Upper lobe of left lung (tissue), 6 donors: ENCODE measurements around the gene PUS1. TPM values are rescaled to one million over a fixed set of nuclear protein-coding genes. Genes with fewer than 3 reads are reported as not detected.

Experiments used
- ATAC-seq, 2 donors: fragments of 200-7000 bp; cut with Tn5 transposase; one replicate each; pipeline ENCODE4 v1.9.1; 2022; ENCODE audit warnings: mild to moderate bottlenecking in 2 of 2, moderate library complexity in 2 of 2; ENCODE audit not compliant: low FRiP score in 2 of 2
- DNase-seq, 2 donors: peaks; one replicate each; pipeline ENCODE4 v3.0.0-alpha.2; 2019 to 2020
- H3K27ac ChIP-seq, 4 donors: fragments of 200-600 bp; sonication (generic); one replicate each; pipeline ENCODE4 v1.5.1; 2016 to 2019
- H3K27me3 ChIP-seq, 4 donors: fragments of 200-600 bp; sonication (generic); one replicate each; pipeline ENCODE4 v1.5.1; 2017 to 2019
- H3K36me3 ChIP-seq, 4 donors: fragments of 200-600 bp; sonication (generic); one replicate each; pipeline ENCODE4 v1.5.1; 2016 to 2019
- H3K4me1 ChIP-seq, 4 donors: fragments of 200-600 bp; sonication (generic); one replicate each; pipeline ENCODE4 v1.5.1; 2018 to 2019
- H3K4me3 ChIP-seq, 4 donors: fragments of 200-600 bp; sonication (generic); one replicate each; pipeline ENCODE4 v1.5.1; 2017 to 2019; ENCODE audit warnings: mild to moderate bottlenecking in 2 of 4, moderate library complexity in 1 of 4
- H3K9me3 ChIP-seq, 4 donors: fragments of 200-600 bp; sonication (generic); one replicate each; pipeline ENCODE4 v1.5.1; 2018 to 2019
- EP300 ChIP-seq, 4 donors: sonication (generic); formaldehyde crosslinking; IDR thresholded peaks; one replicate each; pipeline ENCODE4 v1.5.1; 2017; ENCODE audit warnings: antibody characterized with exemption in 4 of 4, control low read depth in 2 of 4
- POLR2A ChIP-seq, 4 donors: fragments of 450-650 bp; IDR thresholded peaks; one replicate each; pipeline ENCODE4 v1.5.1; 2016 to 2017; ENCODE audit warnings: antibody characterized with exemption in 4 of 4, mild to moderate bottlenecking in 2 of 4
- POLR2AphosphoS5 ChIP-seq, 2 donors: sonication (generic); formaldehyde crosslinking; IDR thresholded peaks; one replicate each; pipeline ENCODE4 v1.5.1; 2017; ENCODE audit warnings: antibody characterized with exemption in 2 of 2
- WGBS, 2 donors: methylation state at CpG; one replicate each; pipeline ENCODE4 v1.1.5; 2017 to 2018; 5-methylcytosine and 5-hydroxymethylcytosine counted together
- total RNA-seq, 6 donors: library from RNA; depleted of rRNA in 4 of 6; stranded (reverse); fragments of >200 nt in 4 of 6; gene quantifications; one replicate each; pipeline versions ENCODE4 v1.1.0 to v1.2.1, GENCODE V29; 2016 to 2021
- TF ChIP-seq, protein P1 (sequence below), 6 experiments: fragments of 450-650 bp in 4 of 6; fragments of 200-600 bp in 2 of 6; sonication (generic) in 2 of 6; IDR thresholded peaks; one replicate each; pipeline ENCODE4 v1.5.1; 2016 to 2019; ENCODE audit warnings: antibody characterized with exemption in 6 of 6
- donor health status: DM: no; HTN: no; CAD: no; lungs with moderate emphysema.
- donor health status: DM: no; HTN: yes; CAD: no; lungs with severe emphysema.

The PUS1 gene
- total RNA-seq, 6 donors from 2014 or later, result 11.3 to 30.7 (median 22.5) TPM

DNA sequence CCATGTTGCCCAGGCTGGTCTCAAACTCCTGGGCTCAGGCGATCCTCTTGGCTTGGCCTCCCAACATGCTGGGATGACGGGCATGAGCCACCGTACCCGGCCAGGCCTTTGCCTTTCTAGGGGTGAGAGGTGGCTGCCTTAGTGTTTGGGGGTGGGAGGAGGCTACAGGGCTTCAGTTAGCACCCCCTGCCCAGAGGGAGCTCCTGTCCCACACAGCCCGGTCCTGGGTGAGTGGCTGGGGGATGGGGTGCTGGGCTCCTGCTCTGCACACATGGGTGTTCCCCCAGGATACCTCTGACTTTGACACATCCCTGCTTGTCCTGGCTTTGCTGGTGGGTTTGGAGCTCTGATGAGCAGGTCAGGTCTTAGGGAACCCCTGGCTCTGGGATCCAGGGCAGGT lies 24.7 kb upstream of the PUS1 start:
- DNase-seq (no peak), ATAC-seq (no peak)
- H3K4me1 ChIP-seq, result peaks cover 17 to 40% (median 21%) of the 10 kb centered on the region in 4 donors
- H3K27me3 ChIP-seq, result no peaks in the 10 kb centered on the region
- TF ChIP-seq, protein P1, sequence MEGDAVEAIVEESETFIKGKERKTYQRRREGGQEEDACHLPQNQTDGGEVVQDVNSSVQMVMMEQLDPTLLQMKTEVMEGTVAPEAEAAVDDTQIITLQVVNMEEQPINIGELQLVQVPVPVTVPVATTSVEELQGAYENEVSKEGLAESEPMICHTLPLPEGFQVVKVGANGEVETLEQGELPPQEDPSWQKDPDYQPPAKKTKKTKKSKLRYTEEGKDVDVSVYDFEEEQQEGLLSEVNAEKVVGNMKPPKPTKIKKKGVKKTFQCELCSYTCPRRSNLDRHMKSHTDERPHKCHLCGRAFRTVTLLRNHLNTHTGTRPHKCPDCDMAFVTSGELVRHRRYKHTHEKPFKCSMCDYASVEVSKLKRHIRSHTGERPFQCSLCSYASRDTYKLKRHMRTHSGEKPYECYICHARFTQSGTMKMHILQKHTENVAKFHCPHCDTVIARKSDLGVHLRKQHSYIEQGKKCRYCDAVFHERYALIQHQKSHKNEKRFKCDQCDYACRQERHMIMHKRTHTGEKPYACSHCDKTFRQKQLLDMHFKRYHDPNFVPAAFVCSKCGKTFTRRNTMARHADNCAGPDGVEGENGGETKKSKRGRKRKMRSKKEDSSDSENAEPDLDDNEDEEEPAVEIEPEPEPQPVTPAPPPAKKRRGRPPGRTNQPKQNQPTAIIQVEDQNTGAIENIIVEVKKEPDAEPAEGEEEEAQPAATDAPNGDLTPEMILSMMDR (IDR thresholded peaks at IDR 0.05), result no peak
- TF ChIP-seq POLR2AphosphoS5 (IDR thresholded peaks at IDR 0.05), result no peak
- no peak for TF ChIP-seq EP300 (IDR thresholded peaks at IDR 0.05)
- TF ChIP-seq POLR2A (IDR thresholded peaks at IDR 0.05), result no peak
- no peaks in the 10 kb centered on the region for H3K9me3 ChIP-seq
- peaks cover 6 to 31% (median 23%) of the 10 kb centered on the region in 4 donors for H3K36me3 ChIP-seq
- no peak overlapping the region for H3K27ac ChIP-seq
- no peak overlapping the region for H3K4me3 ChIP-seq
- 96 to 98% methylated on average over 5 of the region's 5 CpGs for WGBS, 2 donors

DNA sequence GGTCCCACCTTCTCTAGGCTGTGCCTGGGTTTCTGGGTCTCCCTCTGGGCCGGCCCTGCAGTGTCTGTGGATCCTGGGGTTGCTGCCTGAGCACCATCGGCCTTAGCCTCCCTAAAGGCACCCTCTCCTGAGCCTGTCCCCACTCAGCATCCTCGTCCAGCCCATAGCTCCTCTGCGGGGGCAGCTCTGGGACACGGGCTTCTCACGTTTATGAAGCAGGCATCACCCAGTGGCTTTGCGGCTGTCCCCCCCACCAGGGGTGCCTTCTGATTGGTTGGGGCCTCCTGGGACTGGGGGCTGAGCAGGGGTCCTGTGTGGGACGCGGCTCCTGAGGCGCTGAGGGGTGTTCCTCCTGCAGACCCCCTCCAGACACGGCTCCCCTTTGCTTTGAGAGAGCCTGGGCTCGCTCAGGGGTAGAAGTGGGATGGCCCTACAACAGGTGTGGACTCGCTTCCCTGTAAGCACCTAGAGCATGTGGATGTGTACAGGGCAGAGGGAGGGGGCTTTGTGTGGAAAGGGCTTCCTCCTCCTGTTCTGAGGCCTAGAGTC lies 23.9 kb upstream of the PUS1 start:
- Histone ChIP-seq H3K4me1 (peaks cover 17 to 32% (median 21%) of the 10 kb centered on the region in 4 donors), H3K36me3 (peaks cover 15 to 36% (median 31%) of the 10 kb centered on the region in 4 donors), H3K27ac (no peak overlapping the region), H3K27me3 (no peaks in the 10 kb centered on the region), H3K4me3 (no peak overlapping the region), H3K9me3 (no peaks in the 10 kb centered on the region)
- WGBS, 2 donors, result 88 to 91% methylated on average over 7 to 13 of the region's 13 CpGs
- TF ChIP-seq POLR2A (IDR thresholded peaks at IDR 0.05), result no peak
- no peak for TF ChIP-seq EP300 (IDR thresholded peaks at IDR 0.05)
- TF ChIP-seq, protein P1 (IDR thresholded peaks at IDR 0.05), result no peak
- TF ChIP-seq POLR2AphosphoS5 (IDR thresholded peaks at IDR 0.05), result no peak
- no peak for DNase-seq
- ATAC-seq, result no peak

DNA sequence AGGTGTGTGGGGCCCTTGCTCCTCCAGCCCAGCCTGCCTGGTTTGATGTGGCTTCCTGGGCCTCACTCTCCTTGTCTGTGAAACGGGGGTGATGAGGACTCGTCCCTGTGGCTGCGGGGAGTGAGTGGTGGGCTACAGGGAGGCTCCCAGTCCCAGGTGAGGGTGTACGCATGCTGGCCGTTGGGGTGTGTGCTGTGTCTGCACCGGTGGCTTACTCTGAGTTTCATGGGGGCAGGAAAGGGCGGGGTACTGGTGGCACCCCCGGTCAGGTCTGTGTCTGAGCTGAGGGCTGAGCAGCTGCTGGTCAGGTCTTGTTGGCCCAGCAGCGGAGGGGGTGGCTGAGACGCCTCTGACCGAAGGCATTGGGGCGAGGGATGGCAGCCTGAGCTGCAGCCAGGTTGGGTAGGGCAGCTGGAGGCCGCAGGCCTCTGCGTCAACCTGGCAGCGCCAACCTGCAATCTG lies 23.4 kb upstream of the PUS1 start:
- ATAC-seq, result no peak
- peaks cover 19 to 41% (median 36%) of the 10 kb centered on the region in 4 donors for H3K36me3 ChIP-seq
- WGBS, 2 donors, result 93 to 100% methylated on average over 5 to 15 of the region's 15 CpGs
- H3K4me1 ChIP-seq, result peaks cover 17 to 29% (median 19%) of the 10 kb centered on the region in 4 donors
- no peaks in the 10 kb centered on the region for H3K27me3 ChIP-seq
- H3K27ac ChIP-seq, result no peak overlapping the region
- H3K9me3 ChIP-seq, result no peaks in the 10 kb centered on the region
- DNase-seq, result no peak
- no peak overlapping the region for H3K4me3 ChIP-seq
- TF ChIP-seq POLR2AphosphoS5 (IDR thresholded peaks at IDR 0.05), result no peak
- TF ChIP-seq POLR2A (IDR thresholded peaks at IDR 0.05), result no peak
- TF ChIP-seq, protein P1 (IDR thresholded peaks at IDR 0.05), result no peak
- TF ChIP-seq EP300 (IDR thresholded peaks at IDR 0.05), result no peak

DNA sequence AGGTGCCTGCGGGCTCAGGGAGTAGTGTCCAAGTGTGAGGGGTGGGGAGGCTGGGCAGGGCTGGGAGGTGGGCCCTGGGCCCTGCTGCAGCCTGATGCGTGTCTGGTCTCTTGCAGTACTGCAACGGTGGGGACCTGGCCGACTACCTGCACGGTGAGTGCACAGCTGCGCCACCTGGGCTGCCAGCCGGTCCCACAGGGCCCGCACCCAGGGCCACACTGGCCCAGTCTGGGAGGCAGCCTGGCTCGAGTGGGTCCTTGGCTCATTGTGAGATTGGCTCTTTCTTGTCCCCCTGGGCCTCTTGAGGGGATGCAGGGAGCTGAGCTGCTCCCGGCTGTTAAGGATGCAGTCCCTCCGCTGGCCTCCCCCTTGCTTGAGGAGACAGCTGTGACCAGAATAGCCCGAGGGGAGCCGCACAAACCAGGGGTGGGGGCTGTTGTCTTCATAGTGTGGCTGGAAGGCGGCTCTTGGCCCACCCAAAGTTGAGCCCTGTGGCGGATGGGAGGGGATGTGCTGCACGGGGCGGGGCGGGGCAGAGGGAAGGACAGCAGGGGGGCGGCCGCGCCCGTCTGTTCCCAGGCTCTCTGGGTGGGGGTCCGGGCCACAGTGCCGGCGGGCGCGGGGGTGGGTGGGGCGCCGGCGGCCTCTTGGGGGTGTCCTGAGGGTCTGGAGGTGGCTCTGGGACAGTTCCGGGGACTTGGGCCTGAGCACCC lies 21.5 kb upstream of the PUS1 start:
- Histone ChIP-seq H3K4me3 (no peak overlapping the region), H3K27ac (no peak overlapping the region), H3K4me1 (peaks cover 9 to 22% (median 12%) of the 10 kb centered on the region in 4 donors), H3K9me3 (no peaks in the 10 kb centered on the region), H3K27me3 (no peaks in the 10 kb centered on the region), H3K36me3 (peaks cover 33 to 60% (median 53%) of the 10 kb centered on the region in 4 donors)
- peak in 1 of 2 donors; percentile 66 for DNase-seq
- ATAC-seq, result no peak
- 98% methylated on average over 12 of the region's 31 CpGs; no CpG with 5 or more reads in 1 of the 2 donors for WGBS, 2 donors
- TF ChIP-seq, protein P1 (IDR thresholded peaks at IDR 0.05), result no peak
- TF ChIP-seq POLR2AphosphoS5 (IDR thresholded peaks at IDR 0.05) (no peak), EP300 (IDR thresholded peaks at IDR 0.05) (no peak), POLR2A (IDR thresholded peaks at IDR 0.05) (no peak)
